NCI-H2107 treated with DMSO at 0.1 percent for 48 hours (cell line): ENCODE measurements around the gene MARS1.

ENCODE experiments used
- DNase-seq: peaks from one replicate; lab custom pipeline; 2025; ENCODE audit not compliant: unreplicated experiment; lab: John Stamatoyannopoulos, UW

Gene MARS1

GRCh38 chr12:57470970-57471656 lies 16.8 kb upstream of the MARS1 start:
- DNase-seq: no peak

GRCh38 chr12:57471661-57472060 lies 16.2 kb upstream of the MARS1 start:
- DNase-seq: no peak

- no peak for DNase-seq
These were observed 15.5 kb upstream of the MARS1 start for GRCh38 chr12:57472391-57472790.

GRCh38 chr12:57473392-57473791 lies 14.5 kb upstream of the MARS1 start:
- DNase-seq: no peak

- no peak for DNase-seq
These were observed 14.0 kb upstream of the MARS1 start for GRCh38 chr12:57473886-57474285.

GRCh38 chr12:57474430-57474829 lies 13.4 kb upstream of the MARS1 start:
- no peak for DNase-seq

GRCh38 chr12:57474862-57475261 lies 13.0 kb upstream of the MARS1 start:
- peak; percentile 55 for DNase-seq

GRCh38 chr12:57475271-57476161 lies 12.4 kb upstream of the MARS1 start:
- no peak for DNase-seq

GRCh38 chr12:57476162-57476992 lies 11.5 kb upstream of the MARS1 start:
- DNase-seq: no peak

GRCh38 chr12:57476993-57477709 lies 10.7 kb upstream of the MARS1 start:
- DNase-seq: no peak

- no peak for DNase-seq
These were observed 9.9 kb upstream of the MARS1 start for GRCh38 chr12:57477710-57478681.

- DNase-seq: no peak
These were observed 8.9 kb upstream of the MARS1 start for GRCh38 chr12:57479043-57479375.

GRCh38 chr12:57479376-57480115 lies 8.3 kb upstream of the MARS1 start, which contains the start of gene ARHGAP9:
TSS of gene ARHGAP9 (minus strand) at chr12:57479866. CDS start at chr12:57479406, 460 bp downstream.
- DNase-seq: no peak

GRCh38 chr12:57481671-57482070 lies 6.2 kb upstream of the MARS1 start:
- no peak for DNase-seq

- no peak for DNase-seq
These were observed 4.4 kb upstream of the MARS1 start for GRCh38 chr12:57483466-57483865.

GRCh38 chr12:57485695-57486094 lies 2.2 kb upstream of the MARS1 start:
- no peak for DNase-seq

- DNase-seq: no peak
These were observed 742 bp upstream of the MARS1 start for GRCh38 chr12:57487055-57487596.

- DNase-seq: no peak
These were observed 711 bp downstream of the MARS1 start for GRCh38 chr12:57488402-57489156.
